Measurements from ENCODE around the gene LEMD1.
"Not testable (repeated sequence)": the region's sequence is repeated elsewhere in the genome, so short reads cannot be mapped to it uniquely, and the experiment has no call there.

The LEMD1 gene

GRCh38 chr1:205420938-205421337, 918 bp downstream of the LEMD1 start:
- H3K36me3 ChIP-seq (ENCODE audit: insufficient read depth, low read length) = no peaks in the 10 kb centered on the region
- no peaks in the 10 kb centered on the region for H3K4me1 ChIP-seq (ENCODE audit: control insufficient read depth, insufficient read depth, low read length)
- no peak overlapping the region for H3K4me3 ChIP-seq (ENCODE audit: low read length)
- peaks cover 86% of the 10 kb centered on the region for H3K27me3 ChIP-seq (ENCODE audit: control insufficient read depth, insufficient read depth, low read length)
- no peaks in the 10 kb centered on the region for H3K9me3 ChIP-seq (replicated peaks; ENCODE audit: low read length)
- H3K4me2 ChIP-seq (ENCODE audit: low read length) = no peak overlapping the region
- H3K9ac ChIP-seq (ENCODE audit: low read depth, low read length) = no peak overlapping the region

- Histone ChIP-seq H3K36me3 (ENCODE audit: insufficient read depth, low read length) (no peaks in the 10 kb centered on the region), H3K9ac (ENCODE audit: low read depth, low read length) (no peak overlapping the region), H3K4me3 (ENCODE audit: low read length) (no peak overlapping the region), H3K9me3 (replicated peaks; ENCODE audit: low read length) (no peaks in the 10 kb centered on the region), H3K27me3 (ENCODE audit: control insufficient read depth, insufficient read depth, low read length) (peaks cover 74% of the 10 kb centered on the region), H3K4me2 (ENCODE audit: low read length) (no peak overlapping the region), H3K4me1 (ENCODE audit: control insufficient read depth, insufficient read depth, low read length) (no peaks in the 10 kb centered on the region)
Measured at GRCh38 chr1:205417870-205418635, 3.8 kb downstream of the LEMD1 start.

- Histone ChIP-seq H3K9me3 (replicated peaks; ENCODE audit: low read length) (no peaks in the 10 kb centered on the region), H3K36me3 (ENCODE audit: insufficient read depth, low read length) (no peaks in the 10 kb centered on the region), H3K4me3 (ENCODE audit: low read length) (no peak overlapping the region), H3K4me1 (ENCODE audit: control insufficient read depth, insufficient read depth, low read length) (no peaks in the 10 kb centered on the region), H3K9ac (ENCODE audit: low read depth, low read length) (no peak overlapping the region), H3K4me2 (ENCODE audit: low read length) (no peak overlapping the region), H3K27me3 (ENCODE audit: control insufficient read depth, insufficient read depth, low read length) (peaks cover 72% of the 10 kb centered on the region)
Measured at GRCh38 chr1:205416322-205416721, 5.5 kb downstream of the LEMD1 start.

- Histone ChIP-seq H3K27me3 (ENCODE audit: control insufficient read depth, insufficient read depth, low read length) (peaks cover 52% of the 10 kb centered on the region), H3K4me3 (ENCODE audit: low read length) (no peak overlapping the region), H3K4me1 (ENCODE audit: control insufficient read depth, insufficient read depth, low read length) (no peaks in the 10 kb centered on the region), H3K4me2 (ENCODE audit: low read length) (no peak overlapping the region), H3K9me3 (replicated peaks; ENCODE audit: low read length) (no peaks in the 10 kb centered on the region), H3K9ac (ENCODE audit: low read depth, low read length) (no peak overlapping the region), H3K36me3 (ENCODE audit: insufficient read depth, low read length) (no peaks in the 10 kb centered on the region)
Measured at GRCh38 chr1:205410581-205411298, 11.1 kb downstream of the LEMD1 start.

DNA sequence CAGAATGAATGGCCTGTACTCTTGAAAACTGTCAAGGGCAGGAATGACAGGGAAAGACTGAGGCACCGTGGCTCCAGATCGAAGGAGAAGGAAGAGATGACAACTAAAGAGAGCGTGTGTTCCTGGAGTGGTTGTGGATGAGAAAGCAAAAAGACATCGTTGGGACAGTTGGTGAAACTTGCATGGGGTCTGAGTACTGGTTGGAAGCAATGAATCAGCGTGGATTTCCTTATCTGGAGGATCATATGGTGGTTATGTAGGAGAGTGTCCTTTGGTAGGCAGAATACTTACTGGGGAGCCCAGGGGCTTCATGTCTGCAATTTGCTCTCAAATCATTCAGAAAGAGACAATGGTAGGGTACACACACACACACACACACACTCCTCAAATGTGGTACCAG, 13.9 kb downstream of the LEMD1 start:
- Histone ChIP-seq H3K36me3 (ENCODE audit: insufficient read depth, low read length) (no peaks in the 10 kb centered on the region), H3K4me3 (ENCODE audit: low read length) (no peak overlapping the region), H3K4me2 (ENCODE audit: low read length) (no peak overlapping the region)

DNA sequence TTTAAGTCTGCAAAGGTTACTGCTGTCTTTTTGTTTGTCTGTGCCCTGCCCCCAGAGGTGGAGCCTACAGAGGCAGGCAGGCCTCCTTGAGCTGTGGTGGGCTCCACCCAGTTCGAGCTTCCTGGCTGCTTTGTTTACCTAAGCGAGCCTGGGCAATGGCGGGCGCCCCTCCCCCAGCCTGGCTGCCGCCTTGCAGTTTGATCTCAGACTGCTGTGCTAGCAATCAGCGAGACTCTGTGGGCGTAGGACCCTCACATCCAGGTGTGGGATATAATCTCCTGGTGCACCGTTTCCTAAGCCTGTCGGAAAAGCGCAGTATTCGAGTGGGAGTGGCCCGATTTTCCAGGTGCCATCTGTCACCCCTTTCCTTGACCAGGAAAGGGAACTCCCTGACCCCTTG, 15.6 kb downstream of the LEMD1 start:
- peaks cover 20% of the 10 kb centered on the region for H3K27me3 ChIP-seq (ENCODE audit: control insufficient read depth, insufficient read depth, low read length)
- not testable (repeated sequence) for H3K36me3 ChIP-seq (ENCODE audit: insufficient read depth, low read length); H3K4me3 ChIP-seq (ENCODE audit: low read length); H3K4me1 ChIP-seq (ENCODE audit: control insufficient read depth, insufficient read depth, low read length); H3K9ac ChIP-seq (ENCODE audit: low read depth, low read length); H3K4me2 ChIP-seq (ENCODE audit: low read length); H3K9me3 ChIP-seq (replicated peaks; ENCODE audit: low read length)

More for the DNA sequence above, 13.9 kb downstream of the LEMD1 start:
- Histone ChIP-seq H3K9ac (ENCODE audit: low read depth, low read length) (no peak overlapping the region), H3K27me3 (ENCODE audit: control insufficient read depth, insufficient read depth, low read length) (peaks cover 35% of the 10 kb centered on the region), H3K4me1 (ENCODE audit: control insufficient read depth, insufficient read depth, low read length) (no peaks in the 10 kb centered on the region), H3K9me3 (replicated peaks; ENCODE audit: low read length) (no peaks in the 10 kb centered on the region)

GRCh38 chr1:205404484-205404883, 17.4 kb downstream of the LEMD1 start:
- H3K9ac ChIP-seq (ENCODE audit: low read depth, low read length); H3K9me3 ChIP-seq (replicated peaks; ENCODE audit: low read length); H3K4me3 ChIP-seq (ENCODE audit: low read length); H3K4me2 ChIP-seq (ENCODE audit: low read length); H3K36me3 ChIP-seq (ENCODE audit: insufficient read depth, low read length); H3K4me1 ChIP-seq (ENCODE audit: control insufficient read depth, insufficient read depth, low read length): not testable (repeated sequence)
- peaks cover 18% of the 10 kb centered on the region for H3K27me3 ChIP-seq (ENCODE audit: control insufficient read depth, insufficient read depth, low read length)

- H3K36me3 ChIP-seq (ENCODE audit: insufficient read depth, low read length) = no peaks in the 10 kb centered on the region
- H3K4me1 ChIP-seq (ENCODE audit: control insufficient read depth, insufficient read depth, low read length) = no peaks in the 10 kb centered on the region
- H3K4me3 ChIP-seq (ENCODE audit: low read length) = no peak overlapping the region
- peaks cover 31% of the 10 kb centered on the region for H3K27me3 ChIP-seq (ENCODE audit: control insufficient read depth, insufficient read depth, low read length)
- H3K9me3 ChIP-seq (replicated peaks; ENCODE audit: low read length) = no peaks in the 10 kb centered on the region
- no peak overlapping the region for H3K9ac ChIP-seq (ENCODE audit: low read depth, low read length)
- H3K4me2 ChIP-seq (ENCODE audit: low read length) = no peak overlapping the region
Measured at GRCh38 chr1:205398586-205398985, 23.3 kb downstream of the LEMD1 start.

DNA sequence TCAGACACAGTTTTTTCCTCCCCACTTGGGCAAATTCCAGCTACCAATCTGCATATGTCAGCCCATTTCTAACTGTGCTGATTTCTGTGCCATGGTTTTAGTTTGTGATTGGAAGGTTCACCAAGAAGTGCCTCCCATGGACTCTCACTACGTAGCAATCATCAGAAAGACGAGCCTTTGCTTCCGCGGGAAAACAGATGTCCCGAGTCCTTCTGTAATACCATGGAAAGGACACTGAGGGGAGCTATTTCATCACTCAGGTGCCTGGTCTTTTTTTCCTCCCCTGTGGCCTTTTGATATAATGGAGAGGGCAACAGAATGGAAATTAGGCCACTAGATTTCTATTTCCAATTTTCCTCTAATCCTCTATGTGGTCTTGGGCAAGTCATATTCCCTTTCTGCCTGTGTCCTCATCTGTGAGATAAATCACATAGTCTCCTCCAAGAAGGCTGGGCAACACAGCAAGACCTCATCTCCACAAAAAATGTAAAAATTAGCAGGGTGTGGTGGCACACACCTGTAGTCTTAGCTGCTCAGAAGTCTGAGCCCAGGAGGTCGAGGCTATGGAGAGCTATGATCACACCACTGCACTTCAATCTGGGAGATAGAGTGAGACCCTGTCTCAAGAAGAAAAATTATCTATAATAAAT, 24.8 kb downstream of the LEMD1 start:
- H3K4me2 ChIP-seq (ENCODE audit: low read length) = no peak overlapping the region
- H3K36me3 ChIP-seq (ENCODE audit: insufficient read depth, low read length) = no peaks in the 10 kb centered on the region
- peaks cover 39% of the 10 kb centered on the region for H3K27me3 ChIP-seq (ENCODE audit: control insufficient read depth, insufficient read depth, low read length)
- no peak overlapping the region for H3K9ac ChIP-seq (ENCODE audit: low read depth, low read length)
- no peaks in the 10 kb centered on the region for H3K4me1 ChIP-seq (ENCODE audit: control insufficient read depth, insufficient read depth, low read length)
- no peaks in the 10 kb centered on the region for H3K9me3 ChIP-seq (replicated peaks; ENCODE audit: low read length)
- no peak overlapping the region for H3K4me3 ChIP-seq (ENCODE audit: low read length)

DNA sequence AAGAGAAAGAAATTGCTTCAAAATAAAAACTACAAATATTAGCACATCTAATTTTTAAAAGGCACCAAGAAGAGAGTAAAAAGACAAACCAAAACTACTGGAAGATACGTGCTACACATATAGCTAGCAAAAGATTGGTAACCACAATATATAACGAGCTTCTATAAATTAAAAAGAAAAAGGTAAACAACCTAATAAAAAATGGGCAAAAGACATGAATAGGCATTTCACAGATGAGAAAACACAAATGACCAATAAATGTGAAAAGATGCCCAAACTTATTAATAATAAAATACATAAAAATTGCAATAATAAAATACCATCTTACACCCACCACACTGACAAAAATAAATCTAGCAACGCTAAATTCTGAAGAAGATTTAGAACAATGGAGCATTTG, 26.2 kb downstream of the LEMD1 start:
- Histone ChIP-seq H3K36me3 (ENCODE audit: insufficient read depth, low read length) (no peaks in the 10 kb centered on the region), H3K4me3 (ENCODE audit: low read length) (no peak overlapping the region), H3K9me3 (replicated peaks; ENCODE audit: low read length) (no peaks in the 10 kb centered on the region)

DNA sequence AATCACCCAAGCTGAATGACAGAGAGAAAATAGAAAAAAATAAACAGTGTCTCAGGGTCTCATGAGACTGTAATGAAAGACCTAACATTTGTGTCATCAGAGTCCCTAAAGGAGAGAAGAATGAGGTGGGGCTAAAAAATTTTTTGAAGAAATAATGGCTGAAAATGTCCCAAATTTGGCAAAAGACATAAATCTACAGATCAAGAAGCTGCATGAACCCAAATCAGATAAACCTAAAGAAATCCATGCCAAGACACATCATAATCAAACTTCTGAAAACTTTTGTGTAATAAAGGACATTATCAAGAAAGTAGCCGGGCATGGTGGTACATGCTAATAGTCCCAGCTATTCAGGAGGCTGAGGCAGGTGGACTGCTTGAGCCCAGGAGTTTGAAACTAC, 29.2 kb downstream of the LEMD1 start:
- Histone ChIP-seq H3K4me3 (ENCODE audit: low read length) (no peak overlapping the region), H3K4me2 (ENCODE audit: low read length) (no peak overlapping the region), H3K9ac (ENCODE audit: low read depth, low read length) (no peak overlapping the region), H3K9me3 (replicated peaks; ENCODE audit: low read length) (no peaks in the 10 kb centered on the region), H3K27me3 (ENCODE audit: control insufficient read depth, insufficient read depth, low read length) (peaks cover 43% of the 10 kb centered on the region), H3K36me3 (ENCODE audit: insufficient read depth, low read length) (no peaks in the 10 kb centered on the region), H3K4me1 (ENCODE audit: control insufficient read depth, insufficient read depth, low read length) (no peaks in the 10 kb centered on the region)

More for the DNA sequence above, 26.2 kb downstream of the LEMD1 start:
- H3K9ac ChIP-seq (ENCODE audit: low read depth, low read length) = no peak overlapping the region
- H3K27me3 ChIP-seq (ENCODE audit: control insufficient read depth, insufficient read depth, low read length) = peaks cover 49% of the 10 kb centered on the region
- H3K4me1 ChIP-seq (ENCODE audit: control insufficient read depth, insufficient read depth, low read length) = no peaks in the 10 kb centered on the region
- H3K4me2 ChIP-seq (ENCODE audit: low read length) = no peak overlapping the region
